ELF-1 (cell line): ENCODE data around the gene HPSE2.

Experiments
- DNase-seq: peaks from one replicate; pipeline ENCODE4 v3.0.0-alpha.2; 2016; ENCODE audit warnings: low read depth, low spot score

HPSE2 gene

DNA sequence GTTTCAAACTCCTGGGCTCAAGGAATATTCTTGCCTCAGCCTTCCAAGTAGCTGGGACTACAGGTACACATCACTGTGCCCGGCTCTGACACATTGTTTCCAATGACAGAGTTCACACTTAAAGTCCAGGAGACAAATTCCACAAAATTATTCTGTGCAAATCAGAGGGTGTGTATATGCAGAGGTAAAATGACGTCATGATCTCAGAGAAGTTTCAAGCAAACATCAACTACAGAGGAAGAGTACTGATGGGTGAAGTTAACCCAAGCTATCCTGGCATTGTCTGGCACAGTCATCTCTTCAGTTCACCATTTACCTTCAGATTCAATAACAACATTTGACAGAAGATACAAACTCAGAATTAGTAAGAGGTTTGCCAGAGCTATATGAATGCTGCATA is 388.9 kb downstream of the HPSE2 start:
- no peak for DNase-seq

DNA sequence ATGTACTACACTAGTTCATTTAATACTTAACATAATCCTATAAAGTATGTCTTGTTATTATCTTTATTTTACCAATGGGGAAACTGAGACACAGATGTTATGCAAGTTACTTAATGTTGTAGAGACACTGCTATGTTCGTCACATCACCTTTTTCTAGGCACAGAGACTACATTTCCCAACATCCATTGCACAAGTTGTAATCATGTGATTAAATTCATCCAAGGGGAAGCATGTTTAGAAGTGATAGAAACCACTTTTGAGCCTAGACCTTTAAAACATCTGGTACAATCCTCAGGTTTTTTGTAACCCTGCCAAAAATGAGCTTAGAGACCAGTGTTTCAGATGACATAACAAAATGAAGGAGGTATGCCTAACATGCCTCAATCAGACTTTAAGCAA is 402.1 kb downstream of the HPSE2 start:
- DNase-seq = no peak

DNA sequence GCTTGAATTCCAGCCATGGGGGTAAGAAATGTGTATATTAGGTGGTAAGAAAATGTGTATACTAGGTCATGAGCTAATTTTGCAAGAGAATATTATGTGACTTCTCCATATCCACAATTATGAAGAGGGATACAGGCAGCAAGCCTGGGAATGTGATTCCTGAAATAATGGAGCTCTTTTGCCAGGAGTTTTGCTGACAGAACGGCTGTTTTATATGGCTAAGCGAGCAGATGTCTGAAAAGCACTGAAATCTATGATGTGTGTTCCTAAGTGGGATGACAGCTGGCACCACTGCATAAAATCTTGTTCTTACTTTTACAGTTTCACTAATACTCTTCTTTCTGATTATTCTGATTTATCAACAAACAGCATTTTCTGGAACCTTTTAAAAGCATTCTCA is 402.9 kb downstream of the HPSE2 start:
- DNase-seq = no peak

DNA sequence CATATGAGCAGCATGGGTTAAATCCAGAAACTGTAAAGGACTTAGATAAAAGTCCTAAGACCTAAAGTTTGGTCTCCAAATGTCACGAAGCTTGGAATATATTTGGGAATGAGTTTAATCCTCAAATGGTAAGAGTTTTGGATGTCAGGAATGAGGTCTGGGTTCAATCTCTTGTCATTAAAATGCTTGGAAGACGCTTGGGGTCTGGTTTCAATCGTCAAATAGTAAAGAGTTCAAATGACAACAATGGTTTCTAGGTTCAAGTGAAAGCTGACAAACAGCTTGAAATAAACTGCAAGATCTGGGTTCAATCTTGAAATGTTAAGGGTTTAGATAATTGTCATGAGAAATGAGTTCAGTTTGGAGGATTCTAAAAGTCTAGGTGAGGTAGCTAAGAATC is 403.5 kb downstream of the HPSE2 start:
- DNase-seq = peak; percentile 6

DNA sequence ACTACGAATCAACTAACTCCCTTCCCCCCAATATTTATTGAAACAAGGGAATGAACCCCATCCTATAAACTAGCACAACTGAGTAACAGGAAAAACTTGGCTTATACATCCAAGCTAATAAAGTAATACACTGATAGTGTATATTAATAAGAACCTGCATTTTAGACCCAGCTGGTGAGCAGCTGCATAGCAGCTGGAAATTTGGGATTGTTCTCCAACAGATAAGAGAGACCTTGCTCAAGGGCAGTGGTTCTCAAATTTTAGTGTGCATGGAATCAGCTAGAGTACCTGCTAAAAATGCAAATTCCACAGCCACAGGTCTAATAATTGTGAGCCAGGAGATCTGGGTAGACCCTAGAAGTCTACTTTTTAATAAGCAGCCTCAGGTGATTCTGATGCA is 404.3 kb downstream of the HPSE2 start:
- no peak for DNase-seq

DNA sequence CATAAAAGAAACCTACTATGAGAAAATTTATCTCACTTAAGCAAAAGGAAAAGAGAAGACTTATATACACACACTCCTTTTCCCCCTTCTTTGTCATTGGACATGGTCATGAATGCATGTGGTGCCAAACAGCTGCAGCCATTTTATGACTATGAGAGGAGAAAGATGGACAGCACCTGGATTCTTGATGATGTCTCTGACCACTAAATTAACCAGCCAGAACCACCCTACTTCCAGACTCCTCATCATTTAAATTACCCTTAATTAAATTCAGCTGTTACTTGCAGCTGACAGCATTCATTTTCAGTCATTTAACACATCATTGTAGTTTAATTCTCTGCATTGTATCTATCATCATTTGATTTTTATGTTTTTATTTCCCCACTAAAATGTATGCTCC is 409.9 kb downstream of the HPSE2 start:
- no peak for DNase-seq

DNA sequence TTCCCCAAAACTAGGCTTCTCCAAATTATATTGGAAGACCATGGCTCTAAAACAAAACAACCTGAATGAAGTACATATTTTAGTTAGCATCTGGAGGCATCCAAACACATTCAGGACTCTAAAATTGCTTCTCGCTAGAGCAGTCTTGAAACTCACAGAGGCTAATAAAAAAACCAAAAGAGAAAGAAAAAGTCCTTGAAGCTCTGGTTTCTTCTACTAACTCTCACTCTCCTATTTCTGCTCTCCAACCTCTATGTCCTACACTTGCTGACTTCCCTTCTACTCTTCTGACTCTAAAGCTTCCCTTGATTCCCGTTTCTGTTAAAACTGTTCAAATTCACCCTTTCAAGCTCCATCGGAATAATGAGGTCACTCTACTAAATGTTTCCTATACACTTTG is 418.3 kb downstream of the HPSE2 start:
- DNase-seq = no peak

DNA sequence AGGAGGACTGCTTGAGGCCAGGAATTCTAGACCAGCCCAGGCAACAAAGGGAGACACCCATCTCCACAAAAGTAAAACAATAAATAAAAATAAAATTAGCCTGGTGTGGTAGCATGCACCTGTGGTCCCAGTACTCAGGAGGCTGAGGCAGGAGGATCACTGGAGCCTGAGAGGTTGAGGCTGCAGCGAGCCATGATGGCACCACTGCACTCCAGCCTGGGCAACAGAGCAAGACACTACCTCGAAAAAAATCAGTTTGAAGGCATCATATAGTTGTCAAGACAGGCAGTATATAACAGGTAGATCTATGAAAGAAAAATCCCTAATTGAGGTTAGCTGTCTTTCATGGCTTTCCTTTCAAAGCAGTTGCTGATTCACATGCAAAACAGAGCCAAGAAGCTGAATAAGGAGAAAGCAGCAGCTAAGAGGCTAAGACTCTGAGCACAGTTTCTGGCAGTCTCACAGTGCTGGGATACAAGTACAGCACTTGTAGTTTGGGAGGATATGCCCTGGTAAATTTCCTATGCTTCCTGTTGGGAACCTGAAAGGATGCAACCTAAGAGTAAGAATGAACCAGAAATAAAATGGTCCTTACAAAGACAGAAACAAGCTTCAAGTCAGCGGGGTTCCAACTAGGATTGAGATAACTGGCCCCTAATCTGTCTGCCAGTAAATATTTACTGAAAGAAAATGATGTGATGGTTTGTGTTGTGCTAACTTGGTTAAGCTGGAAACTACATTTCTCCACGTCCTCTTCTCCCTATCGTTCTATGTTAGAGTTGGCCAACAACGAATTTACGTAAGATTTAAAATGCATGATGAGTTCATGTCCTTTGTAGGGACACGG is 420.4 kb downstream of the HPSE2 start:
- peak; percentile 2 for DNase-seq

DNA sequence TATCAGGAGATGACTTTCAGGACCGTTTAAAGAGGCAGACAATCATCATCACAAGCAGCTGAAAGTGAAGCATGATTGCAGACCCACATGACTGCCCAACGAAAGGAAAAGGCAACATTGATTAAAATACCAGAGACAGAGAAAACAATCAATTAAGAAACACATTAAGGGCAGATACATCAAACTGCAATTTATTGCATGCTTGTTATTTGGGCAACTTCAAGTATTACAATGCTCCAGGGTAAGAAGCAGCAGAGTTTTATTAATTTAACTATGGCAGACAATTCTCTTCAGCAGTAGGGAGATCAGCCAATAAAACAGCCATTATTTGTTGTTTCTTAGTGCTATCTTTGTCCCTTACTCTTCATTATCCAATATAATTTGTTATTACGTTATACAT is 421.2 kb downstream of the HPSE2 start:
- no peak for DNase-seq

DNA sequence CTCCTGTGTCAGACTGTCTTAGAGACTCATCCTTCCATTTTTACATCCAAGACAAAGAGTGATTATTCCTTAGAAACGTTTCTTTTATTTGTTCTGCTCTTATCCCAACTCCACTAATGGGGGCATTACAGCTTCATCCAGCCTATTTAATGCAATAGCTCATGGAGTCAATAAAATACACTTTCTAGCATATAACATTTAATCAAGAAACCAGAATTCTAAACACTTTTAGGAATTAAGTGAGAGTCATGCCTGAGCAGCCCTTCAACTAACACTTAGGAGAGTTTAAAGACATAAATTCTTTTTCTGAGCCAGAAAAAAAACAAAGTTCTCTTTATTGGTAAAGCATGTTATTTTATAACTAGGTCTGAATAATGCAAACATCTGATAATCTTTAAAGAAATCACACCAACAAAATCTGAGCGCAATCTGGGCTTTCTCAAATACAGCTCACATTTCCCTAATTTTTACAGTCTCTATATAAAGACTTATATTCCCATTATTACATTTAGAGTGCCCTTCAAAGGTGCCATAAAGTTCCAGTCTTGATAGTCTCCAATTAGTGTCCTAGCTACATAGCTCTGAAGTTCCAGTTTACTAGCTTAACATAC is 427.3 kb downstream of the HPSE2 start:
- DNase-seq = no peak

DNA sequence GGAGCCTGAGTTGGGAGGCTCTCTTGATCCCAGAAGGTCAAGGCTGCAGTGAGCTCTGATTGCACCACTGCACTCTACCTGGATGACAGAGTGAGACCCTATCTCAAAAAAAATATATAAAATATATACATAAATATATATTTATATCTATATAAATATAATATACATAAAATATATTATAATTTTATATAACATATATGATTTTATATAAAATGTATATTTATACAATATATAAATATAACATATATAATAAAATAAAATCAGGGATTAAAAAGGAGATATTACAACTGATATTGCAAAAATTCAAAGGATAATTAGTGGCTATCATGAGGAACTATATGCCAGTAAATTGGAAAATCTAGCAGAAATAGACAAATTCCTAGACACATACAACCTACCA is 435.4 kb downstream of the HPSE2 start:
- no peak for DNase-seq

DNA sequence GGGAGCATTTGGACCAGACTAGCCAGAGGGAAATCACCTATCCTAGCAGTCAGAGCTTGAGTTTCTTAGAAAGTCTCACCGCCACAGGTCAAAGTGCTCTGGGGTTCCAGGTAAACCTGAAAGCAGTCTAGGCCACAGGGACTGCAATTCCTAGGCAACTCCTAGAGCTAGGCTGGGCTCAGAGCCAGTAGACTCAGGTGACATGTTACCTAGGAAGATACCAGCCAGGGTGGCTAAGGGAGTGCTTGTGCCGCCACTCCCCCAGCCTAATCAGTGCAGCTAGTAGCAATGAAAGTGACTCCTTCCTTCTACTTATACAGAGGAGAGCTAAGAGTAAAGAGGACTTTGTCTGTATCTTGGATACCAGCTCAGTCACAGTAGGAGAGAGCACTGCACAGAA is 440.2 kb downstream of the HPSE2 start:
- DNase-seq = no peak

DNA sequence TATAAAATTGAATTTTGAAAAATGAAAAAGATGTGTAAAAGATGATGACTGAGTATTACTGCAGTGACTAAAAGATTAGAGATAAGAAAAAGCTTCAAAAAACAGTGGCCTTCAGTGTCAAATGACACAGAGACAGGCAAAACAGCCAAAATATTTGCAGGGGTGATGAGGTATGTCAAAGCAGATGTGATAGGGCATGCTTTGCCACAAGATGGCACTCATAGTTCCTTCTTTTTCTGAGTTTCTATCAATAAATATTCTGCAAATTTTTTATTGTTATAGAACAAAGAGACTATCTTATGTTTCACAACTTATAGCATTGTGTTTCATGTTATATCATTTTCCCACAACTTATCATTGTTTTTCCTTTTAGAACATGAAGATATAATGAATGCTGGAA is 444.8 kb downstream of the HPSE2 start:
- no peak for DNase-seq

DNA sequence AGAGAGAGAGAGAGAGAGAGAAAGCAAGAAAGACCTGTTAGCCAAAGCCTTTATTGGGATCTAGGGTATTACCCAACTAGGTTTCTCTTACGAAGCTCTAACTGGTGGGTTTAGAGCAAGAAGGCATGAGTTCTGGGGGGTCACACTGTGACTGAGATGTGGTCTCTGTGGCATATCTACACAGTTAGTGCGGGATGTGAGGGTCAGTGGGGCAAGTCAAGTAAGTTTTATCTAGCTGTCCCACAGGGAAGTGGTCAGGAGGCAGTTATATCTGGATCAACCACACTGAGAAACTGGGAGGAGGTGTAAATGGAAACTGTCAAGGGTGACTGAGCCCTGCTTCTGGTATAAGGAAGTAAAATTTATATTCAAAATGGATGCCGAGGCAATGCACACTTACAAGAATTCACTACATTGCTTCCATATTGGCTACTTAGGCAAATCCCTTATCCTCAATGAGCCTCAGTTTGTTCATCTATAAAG is 457.3 kb downstream of the HPSE2 start:
- DNase-seq = no peak

DNA sequence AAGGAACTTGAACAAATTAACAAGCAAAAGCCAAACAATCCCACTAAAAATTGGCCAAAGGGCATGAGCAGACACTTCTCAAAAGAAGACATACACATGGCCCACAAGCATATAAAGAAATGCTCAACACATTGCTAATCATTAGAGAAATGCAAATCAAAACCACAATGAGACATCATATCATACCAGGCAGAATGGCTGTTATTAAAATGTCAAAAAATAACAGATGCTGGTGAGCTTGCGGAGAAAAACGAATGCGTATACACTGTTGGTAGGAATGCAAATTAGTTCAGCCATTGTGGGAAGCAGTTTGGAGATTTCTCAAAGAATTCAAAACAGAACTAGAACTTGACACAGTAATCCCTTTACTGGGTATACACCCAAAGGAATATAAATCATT is 477.2 kb downstream of the HPSE2 start:
- no peak for DNase-seq

DNA sequence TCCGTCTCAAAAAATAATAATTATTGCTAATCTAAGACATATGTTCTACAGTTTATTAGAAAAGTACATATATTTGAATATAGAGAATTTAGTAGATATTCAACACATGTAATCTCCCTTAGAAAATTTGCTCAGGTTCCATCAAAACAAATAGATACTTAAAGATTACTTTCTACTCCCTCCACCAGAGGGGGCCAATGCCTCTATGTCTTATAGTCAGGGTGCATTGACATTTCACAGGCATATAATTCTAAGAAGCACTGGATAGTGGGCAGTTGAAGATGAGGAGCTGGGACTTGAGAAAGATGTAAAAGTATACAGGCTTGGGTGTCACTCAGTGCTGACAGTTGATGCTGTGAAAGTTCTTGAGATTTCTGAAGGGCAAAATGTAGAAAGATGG is 487.4 kb downstream of the HPSE2 start:
- DNase-seq = no peak

DNA sequence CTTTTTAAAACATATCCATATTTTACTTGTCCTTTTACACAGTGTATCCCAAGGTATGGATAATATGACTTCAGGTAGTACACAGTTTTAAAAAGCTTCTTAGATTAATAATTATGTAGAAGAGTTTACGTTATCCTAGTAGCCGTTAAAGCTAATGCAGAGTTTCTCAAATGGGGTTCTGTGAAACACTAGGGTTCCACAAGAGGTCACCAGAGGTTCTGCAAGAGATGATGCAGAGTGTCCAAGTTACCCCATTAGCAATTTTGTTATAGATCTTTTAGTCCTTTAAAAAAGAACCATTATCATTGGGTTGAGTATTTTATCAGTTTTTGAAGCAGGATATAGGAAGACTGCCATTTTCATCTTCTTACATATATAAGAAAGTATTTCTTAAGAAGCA is 490.0 kb downstream of the HPSE2 start:
- DNase-seq = no peak

DNA sequence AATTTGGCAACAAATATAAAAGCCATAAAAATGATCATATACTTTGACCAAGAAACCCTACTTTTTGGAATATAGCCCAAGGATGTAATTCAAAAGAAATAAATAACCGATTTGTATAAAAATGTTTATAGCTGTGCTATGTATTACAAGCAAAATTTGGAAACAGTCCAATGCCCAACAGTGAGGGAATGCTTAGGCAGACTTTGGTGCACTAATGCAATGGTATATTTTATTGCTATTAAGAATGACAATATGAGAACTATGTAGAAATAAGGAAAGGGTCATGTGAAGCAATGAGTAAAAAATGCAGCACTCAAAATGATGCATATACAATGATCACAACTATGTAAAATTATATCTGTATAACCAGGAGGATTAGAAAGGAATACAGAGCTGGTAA is 515.1 kb downstream of the HPSE2 start:
- no peak for DNase-seq

DNA sequence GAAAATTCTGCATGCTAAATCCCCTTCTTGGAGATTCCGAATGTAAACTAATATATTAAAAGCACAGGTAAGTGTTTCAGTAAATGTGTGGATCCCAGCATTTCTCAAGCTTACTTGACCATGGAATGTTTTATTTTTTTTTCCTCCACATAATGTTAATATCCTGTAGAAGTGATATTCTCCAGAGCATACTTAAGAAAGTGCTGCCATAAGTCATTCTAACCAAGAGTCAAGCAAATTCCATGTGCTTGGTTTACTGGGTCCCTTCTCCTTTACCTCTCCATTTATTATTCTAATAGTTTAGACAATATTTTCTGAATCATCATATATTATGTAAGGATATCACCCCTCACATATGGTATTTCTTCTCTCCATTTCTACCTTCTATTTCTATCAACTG is 522.1 kb downstream of the HPSE2 start:
- no peak for DNase-seq

DNA sequence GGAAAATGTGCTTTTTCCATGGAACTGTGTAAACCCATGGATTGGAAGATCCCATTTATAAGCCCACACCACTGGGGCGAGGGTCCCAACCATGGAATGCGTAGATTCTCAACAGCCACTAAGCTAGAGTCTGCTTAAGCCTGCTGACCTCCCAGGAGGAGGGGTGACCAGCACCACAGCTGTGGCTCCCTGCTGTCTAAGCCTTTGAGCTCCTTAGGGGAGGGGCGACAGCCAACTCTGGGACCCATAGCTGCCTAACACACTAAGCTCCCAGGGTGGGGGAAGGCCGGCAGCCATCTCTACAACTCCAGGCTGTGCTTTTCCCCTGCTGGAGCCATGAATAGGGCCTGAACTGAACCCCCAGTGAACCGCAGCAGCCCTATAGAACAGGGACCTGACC is 539.1 kb downstream of the HPSE2 start:
- no peak for DNase-seq

DNA sequence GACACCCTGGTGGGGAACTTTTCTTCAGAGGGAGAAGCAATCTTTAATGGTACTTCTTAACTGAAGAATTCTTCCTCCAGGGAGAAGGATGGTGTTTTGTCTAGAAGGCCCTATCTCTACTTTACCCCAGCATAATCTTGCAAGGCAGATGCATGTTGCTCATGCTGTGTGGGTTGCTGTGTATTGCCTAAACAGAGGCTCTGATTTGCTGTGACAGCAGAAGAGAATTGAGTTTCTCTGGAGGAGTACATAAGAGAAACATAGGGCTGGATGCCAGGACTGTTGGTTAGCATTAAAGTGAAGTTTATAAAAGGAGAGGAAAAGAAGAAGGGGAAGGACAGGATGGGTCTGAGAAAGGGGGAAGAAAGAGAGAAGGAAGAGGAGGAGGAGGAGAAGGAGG is 540.8 kb downstream of the HPSE2 start:
- DNase-seq = no peak

DNA sequence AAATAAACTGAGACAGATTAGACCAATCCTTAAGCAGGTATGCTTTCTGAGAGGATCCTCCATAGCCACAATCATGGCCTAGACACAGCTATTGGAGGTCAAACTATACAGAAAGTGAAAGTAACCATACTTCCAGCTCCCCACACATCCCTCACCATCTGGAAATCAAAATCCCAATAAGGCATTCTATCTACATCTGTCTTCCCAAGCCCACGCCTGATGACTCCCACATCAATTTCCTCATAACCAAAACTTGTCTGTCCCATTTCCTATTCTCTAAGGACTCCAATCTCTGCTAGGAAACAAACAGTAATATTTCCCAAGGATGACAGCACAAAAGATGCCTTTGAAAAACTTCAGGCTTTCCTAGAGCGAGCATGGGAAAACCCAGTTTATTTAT is 541.6 kb downstream of the HPSE2 start:
- no peak for DNase-seq

DNA sequence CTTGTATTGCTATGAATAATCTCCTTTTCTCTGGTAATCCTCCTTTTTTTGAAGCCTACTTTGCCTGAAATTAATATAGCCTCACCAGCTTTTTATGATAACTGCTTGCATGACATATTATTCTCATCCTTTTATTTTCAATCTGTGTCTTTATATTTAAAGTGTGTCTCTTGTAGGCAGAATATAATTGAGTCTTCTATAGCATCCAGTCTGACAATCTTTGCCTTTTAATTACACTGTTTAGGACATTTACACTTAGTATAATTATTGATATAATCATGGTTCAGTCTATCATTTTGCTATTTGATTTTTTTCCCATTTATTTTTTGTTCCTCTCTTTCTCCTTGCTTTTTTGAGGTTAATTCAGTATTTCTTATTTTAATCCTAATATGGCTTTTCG is 548.0 kb downstream of the HPSE2 start:
- no peak for DNase-seq
